Breast epithelium (tissue), 3 donors: ENCODE measurements around the gene PARM1.

ENCODE experiments used
- CTCF ChIP-seq, 3 donors: fragments of 450-650 bp; IDR thresholded peaks; one replicate each; pipeline ENCODE4 v1.5.1; 2016 to 2017; ENCODE audit warnings: antibody characterized with exemption in 3 of 3, mild to moderate bottlenecking in 3 of 3, moderate library complexity in 3 of 3
- POLR2A ChIP-seq: fragments of 450-650 bp; IDR thresholded peaks from one replicate; pipeline ENCODE4 v1.6.1; 2016; ENCODE audit warnings: antibody characterized with exemption, mild to moderate bottlenecking, moderate library complexity

GRCh38 chr4:74948236-74948635, 15.3 kb downstream of the PARM1 start:
- TF ChIP-seq CTCF (IDR thresholded peaks at IDR 0.05) (no peak), POLR2A (no peak)
